Peyer's patch (tissue), 4 donors: ENCODE measurements around the gene WDR49.

ENCODE experiments used
- CTCF ChIP-seq, 6 experiments: fragments of 450-650 bp in 4 of 6; fragments of 200-600 bp in 2 of 6; sonication (generic) in 1 of 6; IDR thresholded peaks; one replicate each; pipeline ENCODE4 v1.5.1; 2017 to 2019; ENCODE audit warnings: antibody characterized with exemption in 6 of 6, mild to moderate bottlenecking in 3 of 6, moderate library complexity in 1 of 6
- POLR2A ChIP-seq, 2 donors: fragments of 450-650 bp; IDR thresholded peaks; one replicate each; pipeline ENCODE4 v1.5.1; 2017; ENCODE audit warnings: antibody characterized with exemption in 2 of 2, mild to moderate bottlenecking in 2 of 2, moderate library complexity in 2 of 2

GRCh38 chr3:167657684-167658225 lies 4.0 kb upstream of the WDR49 start:
- TF ChIP-seq CTCF (IDR thresholded peaks at IDR 0.05) (no peak), POLR2A (IDR thresholded peaks at IDR 0.05) (no peak)
